ENCODE results near the gene YBX2. TPM values are rescaled to one million over a fixed set of nuclear protein-coding genes. Genes with fewer than 3 reads are reported as not detected.

Gene YBX2
- polyA plus RNA-seq, 1 donor (not counting 4 experiments of a cell fraction or from before 2014, with no cell fraction given) = 0.05 TPM

GRCh38 chr17:7292729-7293128 lies 1.7 kb downstream of the YBX2 start:
- dilution Hi-C loops (cut with MboI; ENCODE audit: extremely low pct_ligation_motif_present, low sequenced_read_pairs) = no loop called here
- H4K20me1 ChIP-seq (ENCODE audit: control insufficient read depth, extremely low read depth, insufficient read depth, low read length) = peaks cover 2% of the 10 kb centered on the region
- no peak overlapping the region for H3K4me3 ChIP-seq (ENCODE audit: control insufficient read depth in 2 of 3, extremely low read depth in 1 of 3, insufficient read depth in 2 of 3, low read depth in 1 of 3, low read length in 3 of 3)
- no peaks in the 10 kb centered on the region for H3K9me1 ChIP-seq (ENCODE audit: control insufficient read depth, extremely low read depth, insufficient read depth, low read length)
- no peaks in the 10 kb centered on the region for H3K36me3 ChIP-seq (ENCODE audit: control insufficient read depth in 2 of 2, extremely low read depth in 1 of 2, insufficient read depth in 2 of 2, low read length in 2 of 2)
- DNase-seq (ENCODE audit: low read depth, low spot score) = no peak
- no peak for FAIRE-seq
- peak overlapping the region; percentile 29 for H3K4me2 ChIP-seq (ENCODE audit: control insufficient read depth, extremely low read depth, insufficient read depth, low read depth, low read length)
- H3K4me1 ChIP-seq (ENCODE audit: control insufficient read depth, extremely low read depth, insufficient read depth, low read length) = peaks cover 23% of the 10 kb centered on the region
- no peak overlapping the region for H3K9ac ChIP-seq (ENCODE audit: control insufficient read depth, extremely low read depth, insufficient read depth, low read length)
- no peak overlapping the region for H3K27ac ChIP-seq (ENCODE audit: control insufficient read depth, insufficient read depth, low read length)
- H3K79me2 ChIP-seq (ENCODE audit: control insufficient read depth, insufficient read depth, low read length) = no peaks in the 10 kb centered on the region
- H3K9me3 ChIP-seq (ENCODE audit: control insufficient read depth, low read depth, low read length) = no peaks in the 10 kb centered on the region
- H2AFZ ChIP-seq (ENCODE audit: control insufficient read depth, low read length) = no peak overlapping the region
- peaks cover 42% of the 10 kb centered on the region for H3K27me3 ChIP-seq (ENCODE audit: control insufficient read depth, extremely low read depth, insufficient read depth, low read length)
- no peak for TF ChIP-seq EZH2 (IDR thresholded peaks at IDR 0.05; ENCODE audit: low read length)
- no peak for TF ChIP-seq CTCF (optimal IDR thresholded peaks at IDR 0.05 in 1 of 3, IDR thresholded peaks at IDR 0.05 in 1 of 3, conservative IDR thresholded peaks at IDR 0.05 in 1 of 3; ENCODE audit: extremely low read depth in 1 of 3, insufficient read depth in 2 of 3, low read length in 3 of 3)

GRCh38 chr17:7292194-7292593 lies 2.2 kb downstream of the YBX2 start:
- H3K4me1 ChIP-seq (ENCODE audit: control insufficient read depth, extremely low read depth, insufficient read depth, low read length) = peaks cover 23% of the 10 kb centered on the region
- H3K9me1 ChIP-seq (ENCODE audit: control insufficient read depth, extremely low read depth, insufficient read depth, low read length) = no peaks in the 10 kb centered on the region
- no peak for FAIRE-seq
- no peaks in the 10 kb centered on the region for H3K79me2 ChIP-seq (ENCODE audit: control insufficient read depth, insufficient read depth, low read length)
- no peak for TF ChIP-seq EZH2 (IDR thresholded peaks at IDR 0.05; ENCODE audit: low read length)
- no peak for TF ChIP-seq CTCF (optimal IDR thresholded peaks at IDR 0.05 in 1 of 3, IDR thresholded peaks at IDR 0.05 in 1 of 3, conservative IDR thresholded peaks at IDR 0.05 in 1 of 3; ENCODE audit: extremely low read depth in 1 of 3, insufficient read depth in 2 of 3, low read length in 3 of 3)
- H3K36me3 ChIP-seq (ENCODE audit: control insufficient read depth in 2 of 2, extremely low read depth in 1 of 2, insufficient read depth in 2 of 2, low read length in 2 of 2) = no peaks in the 10 kb centered on the region
- no peak overlapping the region for H3K27ac ChIP-seq (ENCODE audit: control insufficient read depth, insufficient read depth, low read length)
- no peaks in the 10 kb centered on the region for H3K9me3 ChIP-seq (ENCODE audit: control insufficient read depth, low read depth, low read length)
- peaks cover 2% of the 10 kb centered on the region for H4K20me1 ChIP-seq (ENCODE audit: control insufficient read depth, extremely low read depth, insufficient read depth, low read length)
- dilution Hi-C loops (cut with MboI; ENCODE audit: extremely low pct_ligation_motif_present, low sequenced_read_pairs) = no loop called here
- H3K27me3 ChIP-seq (ENCODE audit: control insufficient read depth, extremely low read depth, insufficient read depth, low read length) = peaks cover 45% of the 10 kb centered on the region
- no peak overlapping the region for H2AFZ ChIP-seq (ENCODE audit: control insufficient read depth, low read length)
- DNase-seq (ENCODE audit: low read depth, low spot score) = no peak
- H3K9ac ChIP-seq (ENCODE audit: control insufficient read depth, extremely low read depth, insufficient read depth, low read length) = no peak overlapping the region
- no peak overlapping the region for H3K4me2 ChIP-seq (ENCODE audit: control insufficient read depth, extremely low read depth, insufficient read depth, low read depth, low read length)
- no peak overlapping the region for H3K4me3 ChIP-seq (ENCODE audit: control insufficient read depth in 2 of 3, extremely low read depth in 1 of 3, insufficient read depth in 2 of 3, low read depth in 1 of 3, low read length in 3 of 3)
